ENCODE measurements around the gene TBX5.

The TBX5 gene

GRCh38 chr12:114327765-114328164 lies 78.2 kb downstream of the TBX5 start:
- no peaks in the 10 kb centered on the region for H3F3A ChIP-seq (ENCODE audit: control insufficient read depth, insufficient read depth)
- no peaks in the 10 kb centered on the region for H3K27me3 ChIP-seq (ENCODE audit: control insufficient read depth, low read length)
- H3K9me2 ChIP-seq (replicated peaks; ENCODE audit: control insufficient read depth, low read length): no peaks in the 10 kb centered on the region
- no peak overlapping the region for H3K27ac ChIP-seq (ENCODE audit: low read depth, low read length)
- H3K36me3 ChIP-seq (ENCODE audit: control insufficient read depth, low read length): no peaks in the 10 kb centered on the region
- TF ChIP-seq CTCF (IDR thresholded peaks at IDR 0.05; ENCODE audit: low read depth, low read length, poor library complexity, severe bottlenecking): no peak
- TF ChIP-seq EZH2phosphoT487 (IDR thresholded peaks at IDR 0.05; ENCODE audit: borderline replicate concordance, low read length): no peak
- H3K4me2 ChIP-seq (ENCODE audit: low read length): no peak overlapping the region
- H3K79me2 ChIP-seq (ENCODE audit: control insufficient read depth, low read length): no peaks in the 10 kb centered on the region
- H4K20me1 ChIP-seq (ENCODE audit: control insufficient read depth, insufficient read depth, low read depth, low read length): no peaks in the 10 kb centered on the region
- no peaks in the 10 kb centered on the region for H3K9me3 ChIP-seq (ENCODE audit: control insufficient read depth, insufficient read depth, low read length)
- H3K4me1 ChIP-seq (ENCODE audit: control insufficient read depth, low read length): no peaks in the 10 kb centered on the region
- H3K4me3 ChIP-seq (ENCODE audit: low read length): no peak overlapping the region

- H3K9me3 ChIP-seq (ENCODE audit: control insufficient read depth, insufficient read depth, low read length): no peaks in the 10 kb centered on the region
- H3K79me2 ChIP-seq (ENCODE audit: control insufficient read depth, low read length): no peaks in the 10 kb centered on the region
- H3K4me1 ChIP-seq (ENCODE audit: control insufficient read depth, low read length): no peaks in the 10 kb centered on the region
- no peaks in the 10 kb centered on the region for H4K20me1 ChIP-seq (ENCODE audit: control insufficient read depth, insufficient read depth, low read depth, low read length)
- H3K27ac ChIP-seq (ENCODE audit: low read depth, low read length): no peak overlapping the region
- no peaks in the 10 kb centered on the region for H3F3A ChIP-seq (ENCODE audit: control insufficient read depth, insufficient read depth)
- H3K27me3 ChIP-seq (ENCODE audit: control insufficient read depth, low read length): no peaks in the 10 kb centered on the region
- H3K9me2 ChIP-seq (replicated peaks; ENCODE audit: control insufficient read depth, low read length): no peaks in the 10 kb centered on the region
- no peak overlapping the region for H3K4me2 ChIP-seq (ENCODE audit: low read length)
- no peaks in the 10 kb centered on the region for H3K36me3 ChIP-seq (ENCODE audit: control insufficient read depth, low read length)
- TF ChIP-seq EZH2phosphoT487 (IDR thresholded peaks at IDR 0.05; ENCODE audit: borderline replicate concordance, low read length) (no peak), CTCF (IDR thresholded peaks at IDR 0.05; ENCODE audit: low read depth, low read length, poor library complexity, severe bottlenecking) (no peak)
- no peak overlapping the region for H3K4me3 ChIP-seq (ENCODE audit: low read length)
Measured at GRCh38 chr12:114321524-114321923, 84.4 kb downstream of the TBX5 start.

GRCh38 chr12:114320968-114321367 lies 85.0 kb downstream of the TBX5 start:
- Histone ChIP-seq H3K4me2 (ENCODE audit: low read length) (no peak overlapping the region), H3F3A (ENCODE audit: control insufficient read depth, insufficient read depth) (no peaks in the 10 kb centered on the region), H3K4me1 (ENCODE audit: control insufficient read depth, low read length) (no peaks in the 10 kb centered on the region), H3K9me3 (ENCODE audit: control insufficient read depth, insufficient read depth, low read length) (no peaks in the 10 kb centered on the region), H3K4me3 (ENCODE audit: low read length) (no peak overlapping the region), H3K27ac (ENCODE audit: low read depth, low read length) (no peak overlapping the region), H3K79me2 (ENCODE audit: control insufficient read depth, low read length) (no peaks in the 10 kb centered on the region), H3K27me3 (ENCODE audit: control insufficient read depth, low read length) (no peaks in the 10 kb centered on the region), H4K20me1 (ENCODE audit: control insufficient read depth, insufficient read depth, low read depth, low read length) (no peaks in the 10 kb centered on the region), H3K36me3 (ENCODE audit: control insufficient read depth, low read length) (no peaks in the 10 kb centered on the region), H3K9me2 (replicated peaks; ENCODE audit: control insufficient read depth, low read length) (no peaks in the 10 kb centered on the region)
- no peak for TF ChIP-seq EZH2phosphoT487 (IDR thresholded peaks at IDR 0.05; ENCODE audit: borderline replicate concordance, low read length)
- no peak for TF ChIP-seq CTCF (IDR thresholded peaks at IDR 0.05; ENCODE audit: low read depth, low read length, poor library complexity, severe bottlenecking)

GRCh38 chr12:114320101-114320500 lies 85.8 kb downstream of the TBX5 start:
- Histone ChIP-seq H3K27me3 (ENCODE audit: control insufficient read depth, low read length) (no peaks in the 10 kb centered on the region), H4K20me1 (ENCODE audit: control insufficient read depth, insufficient read depth, low read depth, low read length) (no peaks in the 10 kb centered on the region)

More at GRCh38 chr12:114320101-114320500, 85.8 kb downstream of the TBX5 start:
- Histone ChIP-seq H3K4me1 (ENCODE audit: control insufficient read depth, low read length) (no peaks in the 10 kb centered on the region), H3F3A (ENCODE audit: control insufficient read depth, insufficient read depth) (no peaks in the 10 kb centered on the region), H3K79me2 (ENCODE audit: control insufficient read depth, low read length) (no peaks in the 10 kb centered on the region), H3K9me2 (replicated peaks; ENCODE audit: control insufficient read depth, low read length) (no peaks in the 10 kb centered on the region), H3K36me3 (ENCODE audit: control insufficient read depth, low read length) (no peaks in the 10 kb centered on the region), H3K9me3 (ENCODE audit: control insufficient read depth, insufficient read depth, low read length) (no peaks in the 10 kb centered on the region), H3K27ac (ENCODE audit: low read depth, low read length) (no peak overlapping the region), H3K4me3 (ENCODE audit: low read length) (no peak overlapping the region), H3K4me2 (ENCODE audit: low read length) (no peak overlapping the region)
- TF ChIP-seq EZH2phosphoT487 (IDR thresholded peaks at IDR 0.05; ENCODE audit: borderline replicate concordance, low read length) (no peak), CTCF (IDR thresholded peaks at IDR 0.05; ENCODE audit: low read depth, low read length, poor library complexity, severe bottlenecking) (no peak)

Measured in DOHH2 (cell line).